Colonic mucosa (tissue), 4 donors: ENCODE results near the gene SMTNL2. TPM values are rescaled to one million over a fixed set of nuclear protein-coding genes. Genes with fewer than 3 reads are reported as not detected.

Source experiments
- DNase-seq: peaks from one replicate; pipeline ENCODE4 v3.0.0-alpha.2; 2020
- H3K27ac ChIP-seq: fragments of 200-600 bp; one replicate; pipeline ENCODE4 v1.8.0; 2021
- H3K27me3 ChIP-seq: fragments of 200-600 bp; one replicate; pipeline ENCODE4 v1.8.0; 2021
- H3K36me3 ChIP-seq: fragments of 200-600 bp; one replicate; pipeline ENCODE4 v1.8.0; 2021
- H3K4me1 ChIP-seq: fragments of 200-600 bp; one replicate; pipeline ENCODE4 v1.8.0; 2021; ENCODE audit warnings: mild to moderate bottlenecking
- H3K4me3 ChIP-seq: fragments of 200-600 bp; one replicate; pipeline ENCODE4 v1.8.0; 2021
- H3K9ac ChIP-seq, 2 donors: one replicate each; pipeline ENCODE4 v1.7.0; 2013; ENCODE audit warnings: control low read depth in 2 of 2, low read depth in 2 of 2, low read length in 2 of 2
- H3K9me3 ChIP-seq: fragments of 200-600 bp; one replicate; pipeline ENCODE4 v1.8.0; 2021
- intact Hi-C: fragments of 100-400 bp; cut with DNase I; formaldehyde crosslinking; loops from one replicate; pipeline ENCODE4 v1.14.1; 2022
- total RNA-seq, 2 donors: library from RNA; stranded (reverse); fragmentation: NEBNext Ultra II Directional in 1 of 2; extraction: Animal tissue kit (Norgen Biotek cat#: 25700) in 1 of 2; gene quantifications; one replicate each; pipeline ENCODE4 v1.2.1, GENCODE V29; 2021
- TF ChIP-seq, protein P1 (sequence below): fragments of 200-600 bp; IDR thresholded peaks from one replicate; pipeline ENCODE4 v1.8.0; 2022; ENCODE audit warnings: antibody characterized with exemption, mild to moderate bottlenecking
- donor health status: healthy.
- donor health status: DM: no; HTN: no; CAD: no.
- donor health status: DM: no; HTN: no; CAD: no.

Gene SMTNL2
- total RNA-seq, 2 donors from 2014 or later, result 0.27 TPM; not detected in 1

DNA sequence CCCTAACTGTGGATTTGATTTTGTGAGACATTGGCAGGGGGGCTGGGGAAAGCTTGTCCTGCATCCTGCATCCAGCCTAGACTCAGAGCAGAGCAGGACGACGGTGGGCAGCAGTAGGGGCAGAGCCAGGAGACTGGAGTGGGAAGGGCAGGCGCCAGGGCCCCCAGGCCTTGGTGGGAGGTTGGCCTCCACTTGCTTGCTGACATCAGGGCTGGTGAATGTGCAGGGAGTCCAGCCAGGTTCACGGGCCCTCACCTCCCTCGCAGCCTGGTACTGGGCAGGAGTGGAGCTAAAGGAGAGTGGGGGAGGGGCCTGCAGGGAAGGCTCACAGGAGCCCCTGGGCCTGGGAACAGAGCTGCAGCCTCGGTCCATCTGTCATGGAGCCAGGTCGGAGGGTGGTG is 2.2 kb upstream of the SMTNL2 start:
- peaks cover 3% of the 10 kb centered on the region for H3K4me1 ChIP-seq
- no peak for DNase-seq
- no peak overlapping the region for H3K4me3 ChIP-seq
- H3K36me3 ChIP-seq, result no peaks in the 10 kb centered on the region
- H3K9ac ChIP-seq, result no peak overlapping the region
- TF ChIP-seq, protein P1, sequence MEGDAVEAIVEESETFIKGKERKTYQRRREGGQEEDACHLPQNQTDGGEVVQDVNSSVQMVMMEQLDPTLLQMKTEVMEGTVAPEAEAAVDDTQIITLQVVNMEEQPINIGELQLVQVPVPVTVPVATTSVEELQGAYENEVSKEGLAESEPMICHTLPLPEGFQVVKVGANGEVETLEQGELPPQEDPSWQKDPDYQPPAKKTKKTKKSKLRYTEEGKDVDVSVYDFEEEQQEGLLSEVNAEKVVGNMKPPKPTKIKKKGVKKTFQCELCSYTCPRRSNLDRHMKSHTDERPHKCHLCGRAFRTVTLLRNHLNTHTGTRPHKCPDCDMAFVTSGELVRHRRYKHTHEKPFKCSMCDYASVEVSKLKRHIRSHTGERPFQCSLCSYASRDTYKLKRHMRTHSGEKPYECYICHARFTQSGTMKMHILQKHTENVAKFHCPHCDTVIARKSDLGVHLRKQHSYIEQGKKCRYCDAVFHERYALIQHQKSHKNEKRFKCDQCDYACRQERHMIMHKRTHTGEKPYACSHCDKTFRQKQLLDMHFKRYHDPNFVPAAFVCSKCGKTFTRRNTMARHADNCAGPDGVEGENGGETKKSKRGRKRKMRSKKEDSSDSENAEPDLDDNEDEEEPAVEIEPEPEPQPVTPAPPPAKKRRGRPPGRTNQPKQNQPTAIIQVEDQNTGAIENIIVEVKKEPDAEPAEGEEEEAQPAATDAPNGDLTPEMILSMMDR, result no peak
- intact Hi-C loops, result no loop called here
- no peak overlapping the region for H3K27ac ChIP-seq
- no peaks in the 10 kb centered on the region for H3K9me3 ChIP-seq
- peaks cover 37% of the 10 kb centered on the region for H3K27me3 ChIP-seq

DNA sequence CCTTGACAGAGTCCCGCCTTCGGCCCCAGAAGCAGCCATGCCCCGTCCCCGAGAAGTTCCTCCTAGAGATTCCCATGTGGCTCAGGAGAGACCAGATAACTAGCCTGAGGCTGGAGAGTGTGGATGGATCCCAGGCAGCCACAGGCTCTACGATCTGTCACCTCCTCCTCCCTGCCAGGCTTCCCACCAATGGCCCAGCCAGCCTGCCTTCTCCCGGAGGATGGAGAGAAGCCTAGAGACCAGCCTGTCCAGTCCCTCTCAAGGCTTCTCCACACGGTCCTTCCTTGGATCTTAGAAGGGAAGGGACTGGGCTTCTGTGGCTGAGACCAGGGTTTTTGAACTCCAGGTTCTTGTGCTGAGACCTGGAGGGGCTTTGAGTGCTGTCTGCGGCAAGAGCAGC is 1.6 kb upstream of the SMTNL2 start:
- TF ChIP-seq, protein P1, result no peak
- DNase-seq, result no peak
- no peak overlapping the region for H3K9ac ChIP-seq
- intact Hi-C loops, result no loop called here
- H3K36me3 ChIP-seq, result no peaks in the 10 kb centered on the region
- H3K27ac ChIP-seq, result no peak overlapping the region
- peaks cover 37% of the 10 kb centered on the region for H3K27me3 ChIP-seq
- H3K9me3 ChIP-seq, result no peaks in the 10 kb centered on the region
- no peak overlapping the region for H3K4me3 ChIP-seq
- peaks cover 3% of the 10 kb centered on the region for H3K4me1 ChIP-seq

DNA sequence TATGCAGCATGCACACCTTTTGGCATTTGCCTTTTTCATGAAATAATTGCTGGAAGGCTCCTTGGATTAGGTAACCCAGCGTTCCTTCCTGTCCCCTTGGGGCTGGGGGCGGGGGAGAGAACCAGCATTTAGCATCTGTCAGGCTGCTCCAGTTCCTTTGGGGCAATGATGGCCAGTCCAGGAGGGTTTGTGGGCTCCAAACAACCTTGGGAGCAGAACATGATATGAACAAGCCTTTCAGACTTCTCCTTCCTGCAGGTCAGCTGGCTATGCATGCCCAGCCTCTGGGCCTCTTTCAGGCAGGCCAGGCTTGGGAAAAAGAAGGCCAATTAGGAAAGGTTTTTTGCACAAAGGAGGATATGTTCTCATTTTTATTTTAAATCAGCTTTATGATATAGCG is 1.1 kb upstream of the SMTNL2 start:
- Histone ChIP-seq H3K27ac (no peak overlapping the region), H3K4me3 (no peak overlapping the region), H3K4me1 (peaks cover 3% of the 10 kb centered on the region), H3K36me3 (no peaks in the 10 kb centered on the region), H3K27me3 (peaks cover 37% of the 10 kb centered on the region), H3K9ac (no peak overlapping the region), H3K9me3 (no peaks in the 10 kb centered on the region)
- TF ChIP-seq, protein P1, result no peak
- no peak for DNase-seq
- intact Hi-C loops, result no loop called here

DNA sequence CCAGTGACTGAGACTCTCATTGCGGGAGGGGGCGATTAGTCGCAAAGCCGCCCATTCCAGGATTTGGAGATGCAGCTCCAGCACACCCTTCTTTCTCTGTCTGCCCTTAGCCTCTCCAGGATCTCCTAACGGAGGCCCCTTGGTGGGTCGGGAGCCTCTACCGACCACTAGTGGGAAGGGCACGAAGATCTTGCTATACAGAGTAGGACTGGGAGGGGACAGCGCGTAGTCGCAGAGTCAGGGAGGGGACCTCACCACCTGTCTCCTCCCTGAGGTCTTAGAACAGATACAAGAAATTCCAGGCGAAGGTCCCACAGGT is 588 bp upstream of the SMTNL2 start:
- Histone ChIP-seq H3K9me3 (no peaks in the 10 kb centered on the region), H3K27me3 (peaks cover 37% of the 10 kb centered on the region), H3K36me3 (no peaks in the 10 kb centered on the region), H3K4me3 (peak overlapping the region; percentile 42), H3K4me1 (peaks cover 3% of the 10 kb centered on the region), H3K27ac (no peak overlapping the region), H3K9ac (peak overlapping the region in 1 of 2 donors; percentile 35)
- intact Hi-C loops, result no loop called here
- no peak for DNase-seq
- TF ChIP-seq, protein P1, result no peak

DNA sequence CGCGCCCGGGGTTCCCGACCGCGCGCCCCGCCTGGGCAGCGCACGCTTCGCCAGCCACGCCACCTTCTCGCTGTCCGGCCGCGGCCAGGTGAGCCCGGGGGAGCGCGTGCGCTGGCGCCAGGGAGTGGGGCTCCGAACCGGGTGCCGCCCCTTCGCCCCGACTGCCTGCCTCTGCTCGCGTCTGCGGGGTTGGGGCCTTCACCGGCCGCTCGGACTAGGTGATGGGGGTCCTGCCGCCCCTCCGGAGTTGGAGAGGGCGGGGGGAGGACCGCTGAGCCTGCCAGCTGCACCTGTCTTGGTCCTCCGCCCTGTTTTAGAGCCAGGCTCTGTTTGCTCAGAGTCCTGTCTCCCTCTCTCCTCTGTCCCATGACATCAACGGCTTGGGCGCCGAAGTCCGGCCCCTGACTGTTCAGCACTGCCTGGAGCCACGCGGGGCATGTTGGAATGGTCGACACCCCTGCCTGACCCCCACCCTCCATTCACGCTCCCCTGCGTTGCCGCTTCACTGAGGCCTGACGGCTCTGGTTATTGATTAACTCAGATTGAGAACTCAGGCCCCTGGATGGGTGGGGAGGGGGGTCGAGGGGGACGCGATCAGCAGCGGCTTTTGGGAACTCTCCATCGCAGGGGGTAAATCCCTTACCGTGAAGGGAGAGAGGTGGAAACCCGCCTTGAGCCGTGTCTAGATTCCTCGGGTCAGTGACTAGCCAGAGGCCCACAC is 748 bp downstream of the SMTNL2 start:
- no peak overlapping the region for H3K27ac ChIP-seq
- H3K9me3 ChIP-seq, result no peaks in the 10 kb centered on the region
- TF ChIP-seq, protein P1, result no peak
- H3K9ac ChIP-seq, result no peak overlapping the region
- DNase-seq, result no peak
- intact Hi-C loops, result no loop called here
- no peaks in the 10 kb centered on the region for H3K36me3 ChIP-seq
- peaks cover 37% of the 10 kb centered on the region for H3K27me3 ChIP-seq
- peak overlapping the region; percentile 42 for H3K4me3 ChIP-seq
- H3K4me1 ChIP-seq, result peaks cover 3% of the 10 kb centered on the region
